B cell (primary cell): ENCODE measurements around the gene KCNA10. TPM values are rescaled to one million over a fixed set of nuclear protein-coding genes. Genes with fewer than 3 reads are reported as not detected.

Experiments
- ATAC-seq: fragments of 200-7000 bp; cut with Tn5 transposase; one replicate; pipeline ENCODE4 v1.10.0; 2021; ENCODE audit warnings: low read depth, mild to moderate bottlenecking, moderate number of reproducible peaks, moderate library complexity
- CTCF ChIA-PET: fragments of 350-600 bp; sonication (Branson Sonifier 250); formaldehyde crosslinking; loops from one replicate; lab custom pipeline; 2021; ENCODE audit warnings: antibody characterized with exemption, inconsistent platforms; lab: Charles Lee
- POLR2A ChIA-PET: fragments of 350-600 bp; sonication (Branson Sonifier 250); formaldehyde crosslinking; loops from one replicate; lab custom pipeline; 2021; ENCODE audit warnings: antibody characterized with exemption; lab: Charles Lee
- DNase-seq: peaks from one replicate; pipeline ENCODE4 v3.0.0; 2013
- H2AFZ ChIP-seq: 2 replicates; pipeline ENCODE4 v1.6.1; 2012; ENCODE audit warnings: mild to moderate bottlenecking, low read depth, low read length; ENCODE audit not compliant: insufficient read depth, poor library complexity, severe bottlenecking
- H3K27ac ChIP-seq, 2 donors: 1 replicate in 1 of 2; 2 replicates in 1 of 2; pipeline ENCODE4 v1.5.1; 2012 to 2013; ENCODE audit warnings: low read length in 2 of 2, mild to moderate bottlenecking in 2 of 2, moderate library complexity in 1 of 2
- H3K27me3 ChIP-seq, 4 experiments: fragments of 200-600 bp in 1 of 4; sonication (generic) in 1 of 4; replicated peaks in 1 of 4; 1 replicate in 2 of 4; 2 replicates in 2 of 4; pipeline versions ENCODE4 v1.6.1 to v1.7.0; 2013 to 2016; ENCODE audit warnings: low read length in 3 of 4, mild to moderate bottlenecking in 2 of 4, mixed read lengths in 1 of 4, moderate library complexity in 1 of 4; ENCODE audit not compliant: insufficient read depth in 4 of 4, control insufficient read depth in 3 of 4; ENCODE audit errors: control extremely low read depth in 1 of 4
- H3K36me3 ChIP-seq, 2 experiments: replicated peaks in 1 of 2; 1 replicate in 1 of 2; 2 replicates in 1 of 2; pipeline versions ENCODE4 v1.6.1 to v1.7.1; 2013; ENCODE audit warnings: low read length in 1 of 2; ENCODE audit not compliant: insufficient read depth in 2 of 2, control insufficient read depth in 1 of 2; ENCODE audit errors: control extremely low read depth in 1 of 2, extremely low read depth in 1 of 2
- H3K4me1 ChIP-seq, 2 donors: fragments of 200-600 bp in 1 of 2; sonication (generic) in 1 of 2; 1 replicate in 1 of 2; 2 replicates in 1 of 2; pipeline versions ENCODE4 v1.5.1 to v1.6.1; 2013 to 2017; ENCODE audit warnings: low read length in 2 of 2; ENCODE audit not compliant: control insufficient read depth in 2 of 2, insufficient read depth in 2 of 2
- H3K4me2 ChIP-seq: replicated peaks from 2 replicates; pipeline ENCODE3; 2012; ENCODE audit warnings: mild to moderate bottlenecking, low read depth, low read length; ENCODE audit not compliant: poor library complexity, severe bottlenecking
- H3K4me3 ChIP-seq, 5 experiments: fragments of 200-600 bp in 1 of 5; sonication (generic) in 1 of 5; 1 replicate in 3 of 5; 2 replicates in 2 of 5; pipeline versions ENCODE4 v1.5.1 to v1.7.0; 2011 to 2016; ENCODE audit warnings: low read length in 4 of 5, mild to moderate bottlenecking in 4 of 5, low read depth in 2 of 5, control low read depth in 1 of 5, moderate library complexity in 1 of 5; ENCODE audit not compliant: insufficient read depth in 1 of 5; ENCODE audit errors: control extremely low read depth in 1 of 5, extremely low read depth in 1 of 5
- H3K79me2 ChIP-seq: fragments of 200-600 bp; sonication (generic); one replicate; pipeline ENCODE4 v1.6.0; 2016; ENCODE audit warnings: low read length; ENCODE audit not compliant: control insufficient read depth, insufficient read depth
- H3K9ac ChIP-seq: fragments of 200-600 bp; sonication (generic); 2 replicates; pipeline ENCODE4 v1.6.1; 2017; ENCODE audit warnings: mild to moderate bottlenecking, low read length, moderate library complexity
- H3K9me3 ChIP-seq, 3 donors: one replicate each; pipeline versions ENCODE4 v1.6.1 to v1.7.1; 2013; ENCODE audit warnings: low read length in 2 of 3; ENCODE audit not compliant: control insufficient read depth in 2 of 3, insufficient read depth in 1 of 3; ENCODE audit errors: control extremely low read depth in 1 of 3
- H4K20me1 ChIP-seq: 2 replicates; pipeline ENCODE4 v1.6.0; 2012; ENCODE audit warnings: mild to moderate bottlenecking, low read length; ENCODE audit not compliant: insufficient read depth, control insufficient read depth, poor library complexity, severe bottlenecking
- H3K27ac Mint-ChIP-seq: one replicate; pipeline ENCODE4 v1.8.0; 2021; ENCODE audit warnings: mixed read lengths
- H3K27me3 Mint-ChIP-seq: one replicate; pipeline ENCODE4 v1.8.0; 2021; ENCODE audit warnings: mixed read lengths
- H3K4me1 Mint-ChIP-seq: one replicate; pipeline ENCODE4 v1.8.0; 2021; ENCODE audit warnings: mixed read lengths
- H3K4me3 Mint-ChIP-seq: one replicate; pipeline ENCODE4 v1.8.0; 2021; ENCODE audit warnings: mixed read lengths
- H3K9me3 Mint-ChIP-seq: one replicate; pipeline ENCODE4 v1.8.0; 2022; ENCODE audit warnings: mixed read lengths; ENCODE audit not compliant: insufficient read depth
- EZH2 ChIP-seq: IDR thresholded peaks from 2 replicates; pipeline ENCODE4 v1.6.1; 2012; ENCODE audit warnings: borderline replicate concordance, low read depth, mild to moderate bottlenecking, moderate library complexity, low read length; ENCODE audit not compliant: insufficient read depth, poor library complexity, severe bottlenecking
- WGBS: methylation state at CpG from one replicate; pipeline ENCODE4 v1.1.5; 2013; ENCODE audit warnings: missing lambda C conversion rate; ENCODE audit not compliant: insufficient coverage; 5-methylcytosine and 5-hydroxymethylcytosine counted together
- intact Hi-C: fragments of 100-400 bp; cut with micrococcal nuclease; formaldehyde crosslinking; loops from one replicate; pipeline ENCODE4 v1.10.0; 2022
- polyA plus RNA-seq: library from polyadenylated mRNA; depleted of rRNA; stranded (reverse); fragments of >200 nt; gene quantifications from 2 replicates; pipeline ENCODE4 v1.2.3, GENCODE V29; 2012
- total RNA-seq, 2 donors: library from RNA; stranded (reverse); fragments of 120-200 nt in 1 of 2; gene quantifications; 1 replicate in 1 of 2; 2 replicates in 1 of 2; pipeline versions ENCODE4 v1.2.3 to v1.2.4, GENCODE V29; 2013 to 2022
- TF ChIP-seq, protein P1 (sequence below): fragments of 200-600 bp; IDR thresholded peaks from one replicate; pipeline ENCODE4 v1.8.0; 2022; ENCODE audit warnings: antibody characterized with exemption, mild to moderate bottlenecking

The KCNA10 gene
- total and polyA plus RNA-seq, 2 donors (not counting 1 experiment from before 2014, with no cell fraction given) = not detected

DNA sequence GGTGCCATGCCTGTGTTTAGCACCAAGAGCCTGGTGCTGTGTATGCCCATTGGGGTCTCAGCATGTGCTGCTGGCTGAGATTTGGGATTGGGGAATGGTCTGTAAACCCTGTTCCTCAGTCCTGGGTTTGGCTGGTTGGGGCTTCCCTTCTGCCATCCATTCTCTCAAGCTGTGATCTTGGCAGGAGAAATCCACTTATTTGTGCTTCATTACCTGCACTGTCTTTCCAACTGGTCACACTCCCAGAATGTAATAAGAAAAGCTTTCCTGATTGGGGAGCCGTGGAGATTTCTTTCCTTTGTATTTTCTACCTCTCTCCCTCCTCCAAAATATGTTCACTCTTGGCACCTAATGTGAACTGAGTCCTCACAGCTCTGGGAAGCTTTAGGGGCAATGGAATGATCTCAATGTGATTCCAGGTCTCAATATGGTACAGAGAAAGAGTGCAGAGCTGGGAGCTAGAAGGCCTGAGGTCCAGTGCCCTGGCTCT lies 23.0 kb upstream of the KCNA10 start:
- ATAC-seq (no peak), DNase-seq (no peak)
- H3K4me1 Mint-ChIP-seq = no peaks in the 10 kb centered on the region
- Histone ChIP-seq H3K79me2 (no peaks in the 10 kb centered on the region), H2AFZ (no peak overlapping the region), H3K9me3 (no peaks in the 10 kb centered on the region), H3K4me1 (no peaks in the 10 kb centered on the region), H3K36me3 (no peaks in the 10 kb centered on the region), H3K4me2 (no peak overlapping the region), H3K4me3 (no peak overlapping the region), H3K9ac (no peak overlapping the region), H3K27ac (no peak overlapping the region), H3K27me3 (peaks cover 0 to 4% (median under 1%) of the 10 kb centered on the region in 4 experiments), H4K20me1 (no peaks in the 10 kb centered on the region)
- no peak for TF ChIP-seq EZH2
- TF ChIP-seq, protein P1, sequence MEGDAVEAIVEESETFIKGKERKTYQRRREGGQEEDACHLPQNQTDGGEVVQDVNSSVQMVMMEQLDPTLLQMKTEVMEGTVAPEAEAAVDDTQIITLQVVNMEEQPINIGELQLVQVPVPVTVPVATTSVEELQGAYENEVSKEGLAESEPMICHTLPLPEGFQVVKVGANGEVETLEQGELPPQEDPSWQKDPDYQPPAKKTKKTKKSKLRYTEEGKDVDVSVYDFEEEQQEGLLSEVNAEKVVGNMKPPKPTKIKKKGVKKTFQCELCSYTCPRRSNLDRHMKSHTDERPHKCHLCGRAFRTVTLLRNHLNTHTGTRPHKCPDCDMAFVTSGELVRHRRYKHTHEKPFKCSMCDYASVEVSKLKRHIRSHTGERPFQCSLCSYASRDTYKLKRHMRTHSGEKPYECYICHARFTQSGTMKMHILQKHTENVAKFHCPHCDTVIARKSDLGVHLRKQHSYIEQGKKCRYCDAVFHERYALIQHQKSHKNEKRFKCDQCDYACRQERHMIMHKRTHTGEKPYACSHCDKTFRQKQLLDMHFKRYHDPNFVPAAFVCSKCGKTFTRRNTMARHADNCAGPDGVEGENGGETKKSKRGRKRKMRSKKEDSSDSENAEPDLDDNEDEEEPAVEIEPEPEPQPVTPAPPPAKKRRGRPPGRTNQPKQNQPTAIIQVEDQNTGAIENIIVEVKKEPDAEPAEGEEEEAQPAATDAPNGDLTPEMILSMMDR = no peak
- no peak overlapping the region for H3K27ac Mint-ChIP-seq
- no CpG with 5 or more reads among the region's 1 CpG for WGBS
- ChIA-PET CTCF (interaction anchor here (1.0 kb wide), 2 partner anchors 14 to 223 kb away, joined by 3 read pairs; no protein-coding TSS in a partner anchor), POLR2A (no interaction called here)
- H3K9me3 Mint-ChIP-seq = no peaks in the 10 kb centered on the region
- H3K27me3 Mint-ChIP-seq = peaks cover 40% of the 10 kb centered on the region
- H3K4me3 Mint-ChIP-seq = no peak overlapping the region
- intact Hi-C loops = no loop called here

- H3K4me1 ChIP-seq = no peaks in the 10 kb centered on the region
These were observed 22.1 kb upstream of the KCNA10 start for GRCh38 chr1:110540891-110541685.

More at GRCh38 chr1:110540891-110541685, 22.1 kb upstream of the KCNA10 start:
- Histone ChIP-seq H3K79me2 (no peaks in the 10 kb centered on the region), H3K27me3 (peaks cover 0 to 4% (median 0%) of the 10 kb centered on the region in 4 experiments), H3K9me3 (no peaks in the 10 kb centered on the region), H3K9ac (no peak overlapping the region), H3K4me3 (no peak overlapping the region), H3K27ac (no peak overlapping the region), H3K4me2 (no peak overlapping the region), H3K36me3 (no peaks in the 10 kb centered on the region), H2AFZ (no peak overlapping the region), H4K20me1 (no peaks in the 10 kb centered on the region)
- ChIA-PET POLR2A (no interaction called here), CTCF (interaction anchor here (1.0 kb wide), 1 partner anchor 15 kb away, joined by 3 read pairs; no protein-coding TSS in a partner anchor)
- WGBS = 95% methylated on average over 4 of the region's 7 CpGs
- intact Hi-C loops = no loop called here
- Mint-ChIP-seq H3K4me1 (no peaks in the 10 kb centered on the region), H3K27me3 (peaks cover 32% of the 10 kb centered on the region), H3K27ac (no peak overlapping the region), H3K9me3 (no peaks in the 10 kb centered on the region), H3K4me3 (no peak overlapping the region)
- ATAC-seq (no peak), DNase-seq (no peak)
- TF ChIP-seq EZH2 = no peak
- TF ChIP-seq, protein P1 = no peak
